K562 (cell line): ENCODE measurements around the gene BRPF1. TPM values are rescaled to one million over a fixed set of nuclear protein-coding genes. Genes with fewer than 3 reads are reported as not detected.

Experiments
- ATAC-seq: fragments of 200-7000 bp; cut with Tn5 transposase; 3 replicates; pipeline ENCODE4 v1.9.1; 2020; ENCODE audit warnings: moderate library complexity
- BruUV-seq: library from RNA; stranded (reverse); fragments of 400-500 nt; replicated peaks from 2 replicates; lab custom pipeline; 2021; lab: Mats Ljungman, UMichigan
- CTCF ChIA-PET: fragments of 300-600 bp; formaldehyde crosslinking; extraction: SDS; loops from one replicate; lab custom pipeline; 2021; ENCODE audit warnings: low intra/inter-chr PET ratio; lab: Yijun Ruan, JAX
- POLR2A ChIA-PET: fragments of 300-600, 350-650 bp; sonication (Branson Sonifier 250); formaldehyde crosslinking; extraction: SDS; loops from one replicate; lab custom pipeline; 2021; ENCODE audit warnings: antibody characterized with exemption, inconsistent platforms; lab: Yijun Ruan, JAX
- DNase-seq, 4 experiments: peaks; one replicate each; pipeline versions ENCODE4 v3.0.0 to v3.0.0-alpha.2; 2011 to 2018; ENCODE audit warnings: low spot score in 3 of 4, mixed read lengths in 3 of 4; ENCODE audit errors: extremely low read depth in 1 of 4
- FAIRE-seq: peaks from 2 replicates; lab custom pipeline; 2011; peaks lifted over from hg19 to GRCh38; lab: Jason Lieb, UNC
- H2AFZ ChIP-seq: 2 replicates; pipeline ENCODE4 v1.6.0; 2011; ENCODE audit warnings: low read depth, low read length, control low read depth, inconsistent platforms
- H3K27ac ChIP-seq: fragments of 200-600 bp; 3 replicates; pipeline ENCODE4 v1.8.0; 2011; ENCODE audit warnings: low read depth, mild to moderate bottlenecking, control low read depth, inconsistent platforms, low read length, moderate library complexity, mixed read lengths; ENCODE audit errors: extremely low read depth
- H3K27me3 ChIP-seq, 2 experiments: fragments of 300-600 bp in 1 of 2; 2 replicates in 1 of 2; 3 replicates in 1 of 2; pipeline versions ENCODE4 v1.6.0 to v1.8.0; 2011; ENCODE audit warnings: inconsistent platforms in 2 of 2, low read length in 2 of 2, mild to moderate bottlenecking in 1 of 2, mixed read lengths in 1 of 2, moderate library complexity in 1 of 2; ENCODE audit not compliant: control insufficient read depth in 2 of 2, insufficient read depth in 2 of 2
- H3K36me3 ChIP-seq: fragments of 300-600 bp; 3 replicates; pipeline ENCODE4 v1.8.0; 2011; ENCODE audit warnings: mild to moderate bottlenecking, low read length, inconsistent platforms; ENCODE audit not compliant: control insufficient read depth, insufficient read depth
- H3K4me1 ChIP-seq, 2 experiments: fragments of 200-600 bp in 1 of 2; replicated peaks in 1 of 2; 2 replicates in 1 of 2; 3 replicates in 1 of 2; pipeline versions ENCODE4 v1.5.1 to v1.8.0; 2011; ENCODE audit warnings: inconsistent platforms in 2 of 2, low read length in 2 of 2, mild to moderate bottlenecking in 1 of 2, mixed read lengths in 1 of 2, moderate library complexity in 1 of 2; ENCODE audit not compliant: control insufficient read depth in 2 of 2, insufficient read depth in 2 of 2
- H3K4me2 ChIP-seq: 2 replicates; pipeline ENCODE4 v1.6.1; 2011; ENCODE audit warnings: low read length, control low read depth, inconsistent platforms, mixed read lengths; ENCODE audit not compliant: insufficient read depth
- H3K4me3 ChIP-seq: fragments of 200-600 bp; sonication (generic), shearing (Covaris generic); 2 replicates; pipeline ENCODE4 v1.5.1; 2016; ENCODE audit warnings: control low read depth, inconsistent platforms
- H3K79me2 ChIP-seq: fragments of 200-600 bp; 3 replicates; pipeline ENCODE4 v1.8.0; 2011; ENCODE audit warnings: low read length, inconsistent platforms; ENCODE audit not compliant: control insufficient read depth, insufficient read depth
- H3K9ac ChIP-seq, 2 experiments: 2 replicates each; pipeline versions ENCODE4 v1.6.0 to v1.6.1; 2011; ENCODE audit warnings: low read depth in 2 of 2, low read length in 2 of 2, control low read depth in 1 of 2, inconsistent platforms in 1 of 2, mild to moderate bottlenecking in 1 of 2, mixed read lengths in 1 of 2; ENCODE audit not compliant: insufficient read depth in 1 of 2
- H3K9me1 ChIP-seq: one replicate; pipeline ENCODE4 v1.6.0; 2011; ENCODE audit warnings: inconsistent platforms, mild to moderate bottlenecking, low read length, moderate library complexity; ENCODE audit not compliant: control insufficient read depth, insufficient read depth
- H3K9me3 ChIP-seq: replicated peaks from 2 replicates; pipeline ENCODE4 v1.5.1; 2011; ENCODE audit warnings: low read depth, low read length, inconsistent platforms; ENCODE audit not compliant: control insufficient read depth, insufficient read depth
- H4K20me1 ChIP-seq: replicated peaks from 2 replicates; pipeline ENCODE4 v1.6.1; 2011; ENCODE audit warnings: low read length, inconsistent platforms, mixed read lengths; ENCODE audit not compliant: control insufficient read depth, insufficient read depth
- ADNP ChIP-seq: fragments of 200-800 bp; sonication (Bioruptor generic); IDR thresholded peaks from 2 replicates; pipeline ENCODE4 v1.6.1; 2016; ENCODE audit warnings: missing genetic modification characterization, missing compliant biosample characterization
- C11orf30 ChIP-seq: fragments of 450-650 bp; IDR thresholded peaks from 2 replicates; pipeline ENCODE4 v1.6.1; 2016; ENCODE audit warnings: low read depth, mild to moderate bottlenecking
- DEAF1 ChIP-seq: fragments of 450-650 bp; formaldehyde crosslinking; IDR thresholded peaks from 2 replicates; pipeline ENCODE4 v1.4.0; 2020; ENCODE audit warnings: mild to moderate bottlenecking, moderate library complexity
- DPF2 ChIP-seq: fragments of 450-650 bp; IDR thresholded peaks from 2 replicates; pipeline ENCODE4 v1.6.1; 2016
- HES1 ChIP-seq: fragments of 450-650 bp; IDR thresholded peaks from 2 replicates; pipeline ENCODE4 v1.6.1; 2016; ENCODE audit warnings: low read depth, mild to moderate bottlenecking, moderate library complexity
- HMGN3 ChIP-seq: IDR thresholded peaks from 2 replicates; pipeline ENCODE4 v1.6.1; 2011; ENCODE audit warnings: borderline replicate concordance, low read depth, mild to moderate bottlenecking, mixed read lengths, low read length; ENCODE audit not compliant: insufficient read length; ENCODE audit errors: extremely low read depth
- KLF13 ChIP-seq: fragments of 450-650 bp; IDR thresholded peaks from 2 replicates; pipeline ENCODE4 v1.6.1; 2016; ENCODE audit warnings: missing genetic modification characterization, low read depth, mild to moderate bottlenecking, missing compliant biosample characterization, moderate library complexity, borderline replicate concordance
- RBM25 ChIP-seq: fragments of 200-400 bp; formaldehyde crosslinking; IDR thresholded peaks from 2 replicates; pipeline ENCODE4 v1.6.1; 2018; ENCODE audit warnings: low read length, low read depth, moderate library complexity; ENCODE audit not compliant: severe bottlenecking
- TAF1 ChIP-seq: IDR thresholded peaks from 2 replicates; pipeline ENCODE4 v1.6.1; 2011; ENCODE audit warnings: mild to moderate bottlenecking, low read length, moderate library complexity; ENCODE audit not compliant: insufficient read depth, control insufficient read depth, severe bottlenecking; ENCODE audit errors: extremely low read depth
- ZFX ChIP-seq: sonication (generic); formaldehyde crosslinking; IDR thresholded peaks from 2 replicates; pipeline ENCODE4 v1.8.0; 2022; ENCODE audit warnings: mild to moderate bottlenecking, missing genetic modification reagents, moderate library complexity
- ZNF253 ChIP-seq: fragments of 250-450 bp; sonication (Bioruptor Pico); conservative IDR thresholded peaks from 2 replicates; pipeline ENCODE4 v1.6.1; 2021; ENCODE audit warnings: mild to moderate bottlenecking
- ZNF41 ChIP-seq: fragments of 250-450 bp; sonication (Bioruptor Pico); conservative IDR thresholded peaks from 2 replicates; pipeline ENCODE4 v1.4.0; 2020; ENCODE audit warnings: mild to moderate bottlenecking
- ZNF699 ChIP-seq: fragments of 250-450 bp; sonication (Bioruptor Pico); IDR thresholded peaks from 2 replicates; pipeline ENCODE4 v1.8.0; 2021; ENCODE audit warnings: mild to moderate bottlenecking, moderate library complexity; ENCODE audit not compliant: insufficient replicate concordance
- ZSCAN32 ChIP-seq: fragments of 450-650 bp; formaldehyde crosslinking; IDR thresholded peaks from 2 replicates; pipeline ENCODE4 v1.4.0; 2020; ENCODE audit warnings: mild to moderate bottlenecking, moderate library complexity
- WGBS: fragments of 100-300 bp; shearing (Covaris generic); methylation state at CpG from one replicate; pipeline ENCODE4 v1.1.6; 2016; ENCODE audit warnings: low coverage, mixed read lengths; ENCODE audit not compliant: insufficient coverage; ENCODE audit errors: missing lambda C conversion rate; 5-methylcytosine and 5-hydroxymethylcytosine counted together
- in situ Hi-C: fragments of 300-500 bp; cut with MboI; formaldehyde crosslinking; loops from 4 replicates; pipeline ENCODE4 v1.15.0; 2018; ENCODE audit warnings: inconsistent platforms, mixed read lengths
- intact Hi-C: fragments of 100-400 bp; cut with micrococcal nuclease; formaldehyde crosslinking; loops from 2 replicates; pipeline ENCODE4 v1.14.2; 2022
- polyA plus RNA-seq, 8 experiments: library from polyadenylated mRNA; depleted of rRNA in 4 of 8; stranded (reverse) in 5 of 8; unstranded in 3 of 8; fragments of >200 nt; fragmentation: Nextera tagmentation in 2 of 8; fragmentation: Illumina TruSeq in 1 of 8; extraction: Ambion mirVana in 2 of 8; extraction: Trizol in 1 of 8; gene quantifications; 2 replicates each; pipeline versions ENCODE4 v1.2.1 to v1.2.3, GENCODE V29; 2011 to 2014; ENCODE audit warnings: inconsistent platforms in 1 of 8, missing spikeins in 1 of 8
- total RNA-seq, 7 experiments: library from RNA; depleted of rRNA in 6 of 7; stranded (reverse); fragments of >200 nt in 6 of 7; fragmentation: Illumina TruSeq in 2 of 7; extraction: Trizol in 2 of 7; gene quantifications; 2 replicates each; pipeline versions ENCODE4 v1.2.1 to v1.2.3, GENCODE V29; 2011 to 2021; ENCODE audit warnings: low replicate concordance in 1 of 7
- TF ChIP-seq, protein P1 (sequence below): conservative IDR thresholded peaks from 2 replicates; pipeline ENCODE4 v1.6.1; 2011; ENCODE audit warnings: low read depth, mild to moderate bottlenecking, low read length; ENCODE audit not compliant: control insufficient read depth
- TF ChIP-seq, protein P2 (sequence below): sonication (generic); formaldehyde crosslinking; IDR thresholded peaks from 2 replicates; pipeline ENCODE4 v1.8.0; 2022; ENCODE audit warnings: mild to moderate bottlenecking, missing genetic modification reagents, borderline replicate concordance

Gene BRPF1
- total and polyA plus RNA-seq, 9 of the 15 experiments (the other 6 are each of a cell fraction or from before 2014, with no cell fraction given), result 1.1 to 40.2 (median 23.5) TPM

- ChIA-PET POLR2A (interaction anchor here (0.6 to 5.9 kb wide), 18 partner anchors 7 to 588 kb away, joined by 3 to 60 read pairs (median 4); partner anchors contain the start of genes ARPC4, OGG1, SEC13 and THUMPD3), CTCF (no interaction called here)
- peak overlapping the region; percentile 100 for H2AFZ ChIP-seq
- peaks cover 43% of the 10 kb centered on the region for H3K36me3 ChIP-seq
- H3K9ac ChIP-seq, result peak overlapping the region; percentile 99 to 100
- H3K9me3 ChIP-seq, result no peaks in the 10 kb centered on the region
- H3K4me1 ChIP-seq, result peaks cover 28 to 29% of the 10 kb centered on the region in 2 experiments
- DNase-seq, result peak; percentile 39 to 64 (median 64)
- no TSS peak for BruUV-seq
- H3K4me2 ChIP-seq, result peak overlapping the region; percentile 91
- ATAC-seq, result peak; percentile 54
- no peaks in the 10 kb centered on the region for H3K9me1 ChIP-seq
- H4K20me1 ChIP-seq, result peaks cover 18% of the 10 kb centered on the region
- H3K27ac ChIP-seq, result peak overlapping the region; percentile 100
- 1% methylated on average over 33 of the region's 41 CpGs for WGBS
- intact Hi-C loops (no loop called here), in situ Hi-C loops (no loop called here)
- FAIRE-seq, result no peak
- peak overlapping the region; percentile 93 for H3K4me3 ChIP-seq
- H3K27me3 ChIP-seq, result no peaks in the 10 kb centered on the region
- peaks cover 50% of the 10 kb centered on the region for H3K79me2 ChIP-seq
- TF ChIP-seq C11orf30 (no peak), TAF1 (no peak), ZNF41 (CRISPR knock-in tag) (no peak), ZNF699 (CRISPR knock-in tag) (no peak), DPF2 (no peak), ZSCAN32 (CRISPR knock-in tag) (no peak), RBM25 (no peak), ADNP (tag) (no peak), KLF13 (tag) (no peak), ZFX (peak; percentile 43; the same call in 1 of the 2 replicates), ZNF253 (CRISPR knock-in tag) (no peak), DEAF1 (no peak), HES1 (no peak), HMGN3 (peak; percentile 11)
- TF ChIP-seq, protein P1, sequence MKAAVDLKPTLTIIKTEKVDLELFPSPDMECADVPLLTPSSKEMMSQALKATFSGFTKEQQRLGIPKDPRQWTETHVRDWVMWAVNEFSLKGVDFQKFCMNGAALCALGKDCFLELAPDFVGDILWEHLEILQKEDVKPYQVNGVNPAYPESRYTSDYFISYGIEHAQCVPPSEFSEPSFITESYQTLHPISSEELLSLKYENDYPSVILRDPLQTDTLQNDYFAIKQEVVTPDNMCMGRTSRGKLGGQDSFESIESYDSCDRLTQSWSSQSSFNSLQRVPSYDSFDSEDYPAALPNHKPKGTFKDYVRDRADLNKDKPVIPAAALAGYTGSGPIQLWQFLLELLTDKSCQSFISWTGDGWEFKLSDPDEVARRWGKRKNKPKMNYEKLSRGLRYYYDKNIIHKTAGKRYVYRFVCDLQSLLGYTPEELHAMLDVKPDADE, result 0 out of 2 replicates have a peak, but pooled peaks have one; percentile 0
- TF ChIP-seq, protein P2, sequence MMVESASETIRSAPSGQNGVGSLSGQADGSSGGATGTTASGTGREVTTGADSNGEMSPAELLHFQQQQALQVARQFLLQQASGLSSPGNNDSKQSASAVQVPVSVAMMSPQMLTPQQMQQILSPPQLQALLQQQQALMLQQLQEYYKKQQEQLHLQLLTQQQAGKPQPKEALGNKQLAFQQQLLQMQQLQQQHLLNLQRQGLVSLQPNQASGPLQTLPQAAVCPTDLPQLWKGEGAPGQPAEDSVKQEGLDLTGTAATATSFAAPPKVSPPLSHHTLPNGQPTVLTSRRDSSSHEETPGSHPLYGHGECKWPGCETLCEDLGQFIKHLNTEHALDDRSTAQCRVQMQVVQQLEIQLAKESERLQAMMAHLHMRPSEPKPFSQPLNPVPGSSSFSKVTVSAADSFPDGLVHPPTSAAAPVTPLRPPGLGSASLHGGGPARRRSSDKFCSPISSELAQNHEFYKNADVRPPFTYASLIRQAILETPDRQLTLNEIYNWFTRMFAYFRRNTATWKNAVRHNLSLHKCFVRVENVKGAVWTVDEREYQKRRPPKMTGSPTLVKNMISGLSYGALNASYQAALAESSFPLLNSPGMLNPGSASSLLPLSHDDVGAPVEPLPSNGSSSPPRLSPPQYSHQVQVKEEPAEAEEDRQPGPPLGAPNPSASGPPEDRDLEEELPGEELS, result no peak
Observed at GRCh38 chr3:9732080-9732739, 675 bp downstream of the BRPF1 start.
